GM12864 (cell line): Measurements from ENCODE around the gene ARID1B.
A peak's percentile ranks its signal among the peaks of the same experiment; 100 is the strongest.
"Not testable (repeated sequence)": the region's sequence is repeated elsewhere in the genome, so short reads cannot be mapped to it uniquely, and the experiment has no call there.

Experiments used
- DNase-seq: peaks from one replicate; pipeline ENCODE4 v3.0.0-alpha.2; 2011; ENCODE audit warnings: low read depth
- H3K4me3 ChIP-seq: 2 replicates; pipeline ENCODE4 v1.5.1; 2011; ENCODE audit warnings: mild to moderate bottlenecking, low read depth, low read length, control low read depth
- TF ChIP-seq, protein P1 (sequence below): IDR thresholded peaks from 2 replicates; pipeline ENCODE4 v1.5.1; 2011; ENCODE audit warnings: low read depth, mild to moderate bottlenecking, moderate library complexity, low read length, control low read depth, inconsistent platforms; ENCODE audit errors: missing control alignments

The ARID1B gene

DNA sequence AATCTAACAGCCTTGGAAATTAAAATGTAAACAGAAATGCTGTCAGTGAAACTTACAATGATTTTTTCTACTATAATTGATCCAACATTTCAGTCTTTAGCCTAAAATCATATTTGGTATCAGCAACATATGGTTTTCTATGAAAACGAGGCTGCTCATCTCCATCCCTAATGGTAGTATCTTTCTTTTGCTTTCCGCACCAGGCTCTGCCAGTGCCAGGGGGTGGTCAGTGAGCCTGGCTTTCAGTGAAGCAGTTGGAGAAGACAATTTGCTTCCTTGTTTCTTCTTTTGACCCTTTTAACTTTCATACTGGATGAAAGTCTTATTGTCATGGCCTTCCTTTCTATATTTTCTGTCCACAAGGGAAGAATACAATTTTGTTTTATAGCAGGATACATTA is 258.4 kb downstream of the ARID1B start:
- TF ChIP-seq, protein P1, sequence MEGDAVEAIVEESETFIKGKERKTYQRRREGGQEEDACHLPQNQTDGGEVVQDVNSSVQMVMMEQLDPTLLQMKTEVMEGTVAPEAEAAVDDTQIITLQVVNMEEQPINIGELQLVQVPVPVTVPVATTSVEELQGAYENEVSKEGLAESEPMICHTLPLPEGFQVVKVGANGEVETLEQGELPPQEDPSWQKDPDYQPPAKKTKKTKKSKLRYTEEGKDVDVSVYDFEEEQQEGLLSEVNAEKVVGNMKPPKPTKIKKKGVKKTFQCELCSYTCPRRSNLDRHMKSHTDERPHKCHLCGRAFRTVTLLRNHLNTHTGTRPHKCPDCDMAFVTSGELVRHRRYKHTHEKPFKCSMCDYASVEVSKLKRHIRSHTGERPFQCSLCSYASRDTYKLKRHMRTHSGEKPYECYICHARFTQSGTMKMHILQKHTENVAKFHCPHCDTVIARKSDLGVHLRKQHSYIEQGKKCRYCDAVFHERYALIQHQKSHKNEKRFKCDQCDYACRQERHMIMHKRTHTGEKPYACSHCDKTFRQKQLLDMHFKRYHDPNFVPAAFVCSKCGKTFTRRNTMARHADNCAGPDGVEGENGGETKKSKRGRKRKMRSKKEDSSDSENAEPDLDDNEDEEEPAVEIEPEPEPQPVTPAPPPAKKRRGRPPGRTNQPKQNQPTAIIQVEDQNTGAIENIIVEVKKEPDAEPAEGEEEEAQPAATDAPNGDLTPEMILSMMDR, result no peak
- no peak overlapping the region for H3K4me3 ChIP-seq
- DNase-seq, result no peak

DNA sequence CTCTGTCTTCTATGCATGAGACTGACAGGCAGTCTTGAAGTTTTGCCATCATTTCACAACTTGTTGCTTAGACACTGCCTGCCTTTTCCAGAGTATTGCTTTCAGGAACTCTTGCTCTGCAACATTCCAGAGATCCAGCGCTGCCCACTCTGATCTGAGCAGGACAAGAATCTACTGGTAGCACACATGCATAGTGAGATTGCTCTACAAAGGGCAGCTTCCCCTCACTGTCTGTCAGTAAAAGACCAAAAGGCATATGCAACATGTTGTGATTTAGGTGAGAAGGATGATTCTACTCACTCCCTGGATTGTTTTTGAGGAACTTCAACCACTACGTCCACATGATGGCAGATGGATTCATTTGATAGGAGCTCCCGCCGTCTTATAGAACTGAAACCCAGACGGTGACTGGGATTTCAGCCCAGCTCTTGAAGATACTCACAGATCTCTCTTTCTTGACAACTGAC is 259.1 kb downstream of the ARID1B start:
- TF ChIP-seq, protein P1, result no peak
- DNase-seq, result no peak
- no peak overlapping the region for H3K4me3 ChIP-seq

DNA sequence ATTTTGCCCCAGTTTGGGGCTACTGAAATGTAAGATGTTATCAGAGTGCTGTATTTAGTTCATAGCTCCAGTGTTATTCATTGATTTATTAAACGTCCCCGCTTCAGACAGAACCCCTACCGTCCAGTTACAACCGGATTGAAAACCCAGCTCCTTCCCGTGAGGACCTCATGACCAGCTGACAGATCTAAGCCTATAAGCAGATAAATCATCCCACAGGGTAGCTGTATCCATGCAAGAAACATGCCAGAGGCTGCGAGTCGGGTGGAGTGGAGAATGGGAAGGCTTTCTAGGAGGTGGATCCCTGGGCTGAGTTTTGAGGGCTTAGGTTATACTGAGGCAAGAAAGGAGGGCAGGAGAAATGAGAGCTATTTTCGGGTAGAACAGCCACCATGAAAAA is 260.0 kb downstream of the ARID1B start:
- DNase-seq, result no peak
- no peak overlapping the region for H3K4me3 ChIP-seq
- TF ChIP-seq, protein P1, result no peak

DNA sequence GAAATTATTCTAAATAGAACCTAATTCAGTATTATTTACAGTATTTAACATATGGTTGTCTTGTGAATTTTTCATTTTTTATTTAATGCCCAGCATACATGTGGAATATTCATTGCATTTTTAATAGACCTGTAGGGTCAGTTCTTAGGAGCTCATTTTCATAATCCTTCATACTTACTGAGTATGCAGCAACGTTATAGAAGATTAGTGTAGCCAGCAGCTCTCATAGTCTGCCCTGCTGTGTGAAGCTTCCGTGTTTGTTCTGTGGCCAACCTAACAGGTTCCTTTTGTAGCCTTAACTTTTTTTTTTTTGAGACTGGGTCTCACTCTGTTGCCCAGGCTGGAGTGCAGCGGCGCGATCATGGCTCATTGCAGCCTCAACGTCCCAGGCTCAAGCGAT is 261.4 kb downstream of the ARID1B start:
- DNase-seq, result no peak
- TF ChIP-seq, protein P1, result no peak
- H3K4me3 ChIP-seq, result no peak overlapping the region

DNA sequence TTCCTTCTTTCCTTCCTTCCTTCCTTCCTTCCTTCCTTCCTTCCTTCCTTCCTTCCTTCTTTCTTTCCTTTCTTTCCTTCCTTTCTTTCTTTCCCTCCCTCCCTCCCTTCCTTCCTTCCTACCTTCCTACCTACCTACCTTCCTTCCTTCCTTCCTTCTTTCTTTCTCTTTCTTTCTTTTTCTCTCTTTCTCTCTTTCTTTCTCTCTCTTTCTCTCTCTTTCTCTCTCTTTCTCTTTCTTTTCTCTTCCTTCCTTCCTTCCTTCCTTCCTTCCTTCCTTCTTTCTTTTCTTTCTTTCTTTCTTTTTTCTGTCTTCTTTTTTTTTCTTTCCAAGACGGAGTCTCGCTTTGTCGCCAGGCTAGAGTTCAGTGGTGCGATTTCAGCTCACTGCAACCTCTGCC is 262.5 kb downstream of the ARID1B start:
- H3K4me3 ChIP-seq, result not testable (repeated sequence)

DNA sequence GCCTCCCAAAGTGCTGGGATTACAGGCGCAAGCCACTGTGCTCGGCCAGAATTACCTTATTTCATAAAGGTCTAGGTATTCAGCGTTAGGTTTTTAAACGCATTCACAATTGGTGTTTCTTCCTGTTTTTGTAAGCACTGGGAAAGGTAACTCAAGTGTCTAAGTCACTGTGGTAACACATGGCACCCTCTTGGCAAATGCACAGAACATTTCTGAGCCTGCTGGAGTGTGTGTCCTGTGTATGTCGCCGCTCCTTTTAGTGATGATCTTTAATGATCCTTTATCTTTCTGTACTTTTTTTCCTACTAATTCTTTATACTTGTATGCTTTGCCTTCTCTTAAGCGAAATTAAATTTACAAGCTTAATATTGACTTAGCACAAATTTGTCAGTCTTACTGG is 263.0 kb downstream of the ARID1B start:
- no peak for DNase-seq
- TF ChIP-seq, protein P1, result no peak
- no peak overlapping the region for H3K4me3 ChIP-seq

More for the DNA sequence above, 262.5 kb downstream of the ARID1B start:
- DNase-seq, result not testable (repeated sequence)

DNA sequence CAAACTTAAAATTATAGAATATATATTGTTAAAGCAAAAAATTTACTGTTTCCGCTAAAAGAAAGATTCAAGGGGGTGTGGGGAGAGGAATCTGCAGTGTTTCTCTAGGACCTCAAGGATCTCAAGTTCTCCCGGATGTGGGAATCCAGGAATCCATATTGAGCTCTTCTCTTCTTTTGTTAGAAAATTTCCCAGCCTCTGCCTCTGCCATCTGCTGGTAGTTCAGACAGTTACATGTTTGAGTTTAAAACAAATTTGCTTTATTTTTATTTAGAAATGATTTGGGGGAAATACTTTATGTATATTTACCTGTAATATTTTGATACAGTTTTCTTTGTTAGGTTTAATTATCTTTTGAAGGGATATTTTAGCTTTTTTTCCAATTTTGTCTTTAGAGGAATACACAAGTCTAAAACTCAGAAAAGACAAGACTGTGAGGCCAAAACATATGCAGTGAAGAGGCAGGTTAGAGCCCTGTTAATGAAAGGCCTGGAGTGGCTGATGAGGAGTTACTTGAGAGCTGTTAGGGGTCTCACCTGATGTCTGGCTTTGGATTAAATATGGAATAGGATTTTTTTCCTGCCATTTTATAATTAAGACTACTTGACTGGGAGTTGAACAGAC is 268.8 kb downstream of the ARID1B start:
- no peak for DNase-seq
- TF ChIP-seq, protein P1, result peak; percentile 37
- H3K4me3 ChIP-seq, result no peak overlapping the region
